Thoracic aorta (tissue), 2 donors: Measurements from ENCODE around the gene USHBP1. TPM values are rescaled to one million over a fixed set of nuclear protein-coding genes. Genes with fewer than 3 reads are reported as not detected.

Experiments
- ATAC-seq: fragments of 150-250 bp; one replicate; pipeline ENCODE4 v1.8.0; 2017; ENCODE audit warnings: low read depth; ENCODE audit not compliant: insufficient number of reproducible peaks, low FRiP score
- DNase-seq: peaks from one replicate; pipeline ENCODE4 v3.0.0-alpha.2; 2020; ENCODE audit warnings: low spot score
- H3K27ac ChIP-seq, 2 donors: fragments of 200-600 bp; sonication (generic); 1 replicate in 1 of 2; 2 replicates in 1 of 2; pipeline ENCODE4 v1.5.1; 2016; ENCODE audit warnings: mild to moderate bottlenecking in 2 of 2, moderate library complexity in 2 of 2
- H3K27me3 ChIP-seq: fragments of 200-600 bp; sonication (generic); replicated peaks from 2 replicates; pipeline ENCODE4 v1.6.0; 2016; ENCODE audit warnings: mild to moderate bottlenecking; ENCODE audit not compliant: insufficient read depth
- H3K36me3 ChIP-seq: fragments of 200-600 bp; sonication (generic); one replicate; pipeline ENCODE4 v1.5.1; 2016
- H3K4me1 ChIP-seq, 2 donors: fragments of 200-600 bp; sonication (generic); 1 replicate in 1 of 2; 2 replicates in 1 of 2; pipeline versions ENCODE4 v1.5.1 to v1.6.0; 2016; ENCODE audit warnings: low read depth in 2 of 2, mild to moderate bottlenecking in 1 of 2; ENCODE audit not compliant: control insufficient read depth in 1 of 2
- H3K4me3 ChIP-seq: fragments of 200-600 bp; sonication (generic); 2 replicates; pipeline ENCODE4 v1.5.1; 2016; ENCODE audit warnings: mild to moderate bottlenecking
- H3K9me3 ChIP-seq: fragments of 200-600 bp; sonication (generic); 2 replicates; pipeline ENCODE4 v1.5.1; 2016
- total RNA-seq, 2 donors: library from RNA; depleted of rRNA; stranded (reverse); fragments of >200 nt; gene quantifications; one replicate each; pipeline versions ENCODE4 v1.1.0 to v1.2.3, GENCODE V29; 2016
- TF ChIP-seq, protein P1 (sequence below): fragments of 200-600 bp; sonication (generic); IDR thresholded peaks from one replicate; pipeline ENCODE4 v1.5.1; 2019; ENCODE audit warnings: antibody characterized with exemption

USHBP1 gene
- total RNA-seq, 2 donors from 2014 or later: 3.5 to 4.0 TPM

DNA sequence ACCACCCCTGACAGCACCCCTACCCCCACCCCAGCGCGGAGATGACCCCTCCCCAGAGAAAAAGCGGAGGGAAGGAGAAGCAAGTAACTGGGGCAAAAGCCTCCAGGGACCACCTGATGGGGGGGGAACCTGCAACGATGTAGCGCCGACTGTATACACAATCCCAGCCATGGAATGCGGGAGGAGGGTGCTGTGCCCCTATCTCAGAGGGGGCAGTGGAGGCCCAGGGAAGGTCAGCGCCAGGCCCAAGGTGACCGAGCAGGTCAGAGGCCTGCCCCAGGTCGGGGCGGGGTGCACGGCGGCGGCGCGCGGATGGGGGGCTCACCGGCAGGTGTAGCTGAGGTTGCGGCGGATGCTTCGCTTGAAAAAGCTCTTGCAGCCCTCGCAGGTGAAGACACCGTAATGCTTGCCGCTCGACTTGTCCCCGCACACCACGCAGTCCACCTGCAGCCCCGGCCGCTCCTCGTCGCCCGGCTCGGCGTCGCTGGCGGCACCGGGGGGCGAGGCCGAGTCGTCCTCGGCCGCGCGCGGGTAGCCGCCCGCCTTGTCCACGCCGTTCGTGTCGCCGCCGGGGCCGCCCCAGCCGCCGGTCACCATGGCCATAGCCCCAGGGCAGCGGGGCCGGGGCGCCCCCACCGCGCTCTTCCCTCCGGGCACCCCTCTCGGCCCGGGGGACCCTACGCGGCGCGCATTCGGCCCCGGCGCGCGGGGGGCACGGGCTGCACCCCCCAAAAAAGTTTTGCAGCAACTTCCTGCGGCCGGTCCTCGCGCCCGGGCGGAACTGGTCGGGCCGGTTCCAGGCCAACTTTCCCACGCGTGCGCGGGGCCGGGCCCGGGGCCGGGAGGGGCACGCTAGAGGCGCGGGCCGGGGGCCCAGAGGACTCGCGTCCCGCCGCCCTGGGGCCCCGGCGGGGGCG, 19.7 kb downstream of the USHBP1 start:
- no peaks in the 10 kb centered on the region for H3K27me3 ChIP-seq
- peak overlapping the region; percentile 84 for H3K4me3 ChIP-seq
- ATAC-seq (no peak), DNase-seq (no peak)
- H3K27ac ChIP-seq: peak overlapping the region; percentile 75 to 87
- peaks cover 6% of the 10 kb centered on the region for H3K36me3 ChIP-seq
- peaks cover 18 to 40% of the 10 kb centered on the region in 2 donors for H3K4me1 ChIP-seq
- TF ChIP-seq, protein P1, sequence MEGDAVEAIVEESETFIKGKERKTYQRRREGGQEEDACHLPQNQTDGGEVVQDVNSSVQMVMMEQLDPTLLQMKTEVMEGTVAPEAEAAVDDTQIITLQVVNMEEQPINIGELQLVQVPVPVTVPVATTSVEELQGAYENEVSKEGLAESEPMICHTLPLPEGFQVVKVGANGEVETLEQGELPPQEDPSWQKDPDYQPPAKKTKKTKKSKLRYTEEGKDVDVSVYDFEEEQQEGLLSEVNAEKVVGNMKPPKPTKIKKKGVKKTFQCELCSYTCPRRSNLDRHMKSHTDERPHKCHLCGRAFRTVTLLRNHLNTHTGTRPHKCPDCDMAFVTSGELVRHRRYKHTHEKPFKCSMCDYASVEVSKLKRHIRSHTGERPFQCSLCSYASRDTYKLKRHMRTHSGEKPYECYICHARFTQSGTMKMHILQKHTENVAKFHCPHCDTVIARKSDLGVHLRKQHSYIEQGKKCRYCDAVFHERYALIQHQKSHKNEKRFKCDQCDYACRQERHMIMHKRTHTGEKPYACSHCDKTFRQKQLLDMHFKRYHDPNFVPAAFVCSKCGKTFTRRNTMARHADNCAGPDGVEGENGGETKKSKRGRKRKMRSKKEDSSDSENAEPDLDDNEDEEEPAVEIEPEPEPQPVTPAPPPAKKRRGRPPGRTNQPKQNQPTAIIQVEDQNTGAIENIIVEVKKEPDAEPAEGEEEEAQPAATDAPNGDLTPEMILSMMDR: no peak
- no peaks in the 10 kb centered on the region for H3K9me3 ChIP-seq

DNA sequence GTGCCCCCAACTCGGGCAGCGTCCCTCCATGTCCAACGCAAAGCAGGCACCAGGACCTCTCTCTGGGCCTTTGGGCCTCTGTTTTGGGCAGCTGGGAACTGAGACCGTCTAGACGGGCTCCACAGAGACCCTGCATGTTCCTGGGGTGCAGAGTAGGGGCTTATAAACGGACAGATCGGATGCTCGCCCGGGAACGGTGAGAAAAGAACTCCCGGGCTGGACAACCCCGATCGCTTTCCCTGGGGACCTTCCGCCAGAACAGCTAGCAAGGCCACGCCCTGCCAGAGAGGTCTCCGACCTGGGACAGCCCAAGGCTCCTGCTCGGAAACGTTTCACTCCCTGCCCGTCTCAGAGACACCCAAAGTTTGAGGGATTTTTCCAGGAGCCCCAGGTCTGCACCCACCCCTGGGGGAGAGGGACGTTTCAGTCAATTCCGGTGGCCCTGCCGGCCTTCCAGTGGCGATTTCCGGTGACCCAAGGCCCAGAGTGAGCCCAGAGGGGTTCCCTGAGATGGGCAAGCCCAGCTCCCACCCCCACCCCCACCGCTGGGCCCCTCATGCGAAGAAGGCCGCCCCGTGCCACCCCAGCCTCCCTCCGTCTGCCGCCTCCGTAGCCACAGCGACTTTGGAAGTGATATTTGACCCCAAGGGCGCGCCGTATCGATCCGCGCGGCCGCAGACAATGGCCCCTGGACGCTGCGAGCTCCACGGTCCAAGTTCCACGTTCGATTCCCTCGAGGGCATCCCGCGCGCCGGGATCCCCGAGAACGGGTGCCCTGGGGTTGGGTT, 20.5 kb downstream of the USHBP1 start:
- ATAC-seq (no peak), DNase-seq (no peak)
- Histone ChIP-seq H3K27me3 (no peaks in the 10 kb centered on the region), H3K27ac (peak overlapping the region; percentile 75 to 87), H3K36me3 (peaks cover 6% of the 10 kb centered on the region), H3K4me3 (peak overlapping the region; percentile 84), H3K9me3 (no peaks in the 10 kb centered on the region), H3K4me1 (peaks cover 18 to 40% of the 10 kb centered on the region in 2 donors)
- TF ChIP-seq, protein P1: no peak

DNA sequence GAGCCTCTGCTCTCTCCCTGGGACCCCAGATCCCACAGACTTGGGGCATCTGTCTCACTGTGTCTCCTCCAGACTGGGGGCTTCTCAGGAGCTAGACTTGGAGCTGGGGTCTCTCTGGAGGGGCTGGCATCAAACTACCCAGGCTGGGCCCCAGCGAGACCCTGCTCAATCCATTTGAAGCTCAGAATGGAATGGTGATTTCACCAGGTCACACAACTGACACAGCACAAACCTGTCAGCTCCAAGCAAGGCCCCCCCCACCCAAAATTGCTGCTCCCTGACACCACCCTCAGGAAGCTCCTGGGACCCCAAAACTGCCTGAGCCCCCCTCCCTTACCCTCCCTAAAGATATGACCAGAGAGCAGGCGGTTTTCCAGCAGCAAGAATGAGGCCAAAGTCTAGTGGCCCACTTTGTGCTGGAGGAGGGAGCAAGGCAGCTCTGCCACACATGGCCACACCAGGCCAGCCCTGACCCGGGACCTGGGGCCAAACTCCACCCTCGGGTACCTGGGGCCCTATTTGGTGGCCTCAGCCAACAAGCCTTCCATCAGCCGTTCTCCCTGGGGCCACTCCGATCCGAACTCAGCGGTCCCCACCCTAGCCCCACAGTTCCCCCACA, 21.2 kb downstream of the USHBP1 start:
- TF ChIP-seq, protein P1: no peak
- ATAC-seq (no peak), DNase-seq (no peak)
- H3K27ac ChIP-seq: peak overlapping the region; percentile 75 to 87
- H3K4me1 ChIP-seq: peaks cover 18 to 40% of the 10 kb centered on the region in 2 donors
- no peaks in the 10 kb centered on the region for H3K27me3 ChIP-seq
- H3K4me3 ChIP-seq: peak overlapping the region; percentile 84
- H3K9me3 ChIP-seq: no peaks in the 10 kb centered on the region
- peaks cover 6% of the 10 kb centered on the region for H3K36me3 ChIP-seq

DNA sequence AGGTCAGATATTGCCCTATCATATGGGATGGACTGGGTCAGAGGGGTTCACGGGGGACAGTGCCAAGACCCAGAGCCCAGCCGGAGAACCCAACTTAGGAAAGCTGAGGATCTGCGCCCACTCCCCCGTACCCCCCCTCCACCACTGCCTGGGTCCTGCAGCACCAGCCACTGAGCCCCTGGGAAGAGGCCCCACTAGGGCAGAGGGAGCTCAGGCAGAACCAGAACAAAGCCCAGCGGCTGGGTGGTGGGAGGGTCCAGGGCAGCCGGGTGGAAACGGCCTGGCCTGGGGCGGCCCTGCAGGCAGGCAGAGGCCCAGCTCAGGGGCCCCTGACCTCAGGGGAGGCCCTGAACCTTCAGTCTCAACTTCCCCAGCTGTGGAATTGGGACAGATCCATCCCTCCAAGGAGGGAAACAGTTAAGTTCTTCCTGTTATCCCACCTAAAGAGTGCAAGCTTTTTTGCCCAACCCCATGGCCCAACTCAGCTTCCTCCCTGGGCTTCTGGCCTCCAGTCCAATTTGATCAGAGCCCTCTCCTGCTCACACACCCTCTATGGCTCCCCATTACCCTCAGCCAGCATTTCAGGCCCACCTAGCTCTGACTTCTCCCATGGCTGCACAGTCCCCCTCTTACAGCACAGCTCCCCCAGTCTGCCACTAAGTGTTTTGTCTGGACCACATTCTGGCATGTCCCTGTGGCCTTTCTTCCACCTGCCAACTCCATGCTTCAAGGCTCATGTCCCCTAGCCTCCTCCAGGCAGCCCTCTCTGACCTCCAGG, 21.9 kb downstream of the USHBP1 start:
- H3K4me3 ChIP-seq: peak overlapping the region; percentile 84

More for the DNA sequence above, 21.9 kb downstream of the USHBP1 start:
- H3K36me3 ChIP-seq: peaks cover 6% of the 10 kb centered on the region
- H3K27ac ChIP-seq: peak overlapping the region; percentile 75 to 87
- peaks cover 18 to 40% of the 10 kb centered on the region in 2 donors for H3K4me1 ChIP-seq
- H3K27me3 ChIP-seq: no peaks in the 10 kb centered on the region
- no peak for DNase-seq
- H3K9me3 ChIP-seq: no peaks in the 10 kb centered on the region
- TF ChIP-seq, protein P1: no peak
- ATAC-seq: no peak
